Panc1 (cell line): Measurements from ENCODE around the gene TMEM109. TPM values are rescaled to one million over a fixed set of nuclear protein-coding genes. Genes with fewer than 3 reads are reported as not detected.

ENCODE experiments used
- ATAC-seq: fragments of 200-7000 bp; cut with Tn5 transposase; 2 replicates; pipeline ENCODE4 v1.9.1; 2020; ENCODE audit warnings: mild to moderate bottlenecking, moderate library complexity
- BruUV-seq: library from RNA; stranded (reverse); fragments of 400-500 nt; replicated peaks from 2 replicates; lab custom pipeline; 2021; lab: Mats Ljungman, UMichigan
- CTCF ChIA-PET: fragments of 300-600 bp; sonication (Branson Sonifier 250); formaldehyde crosslinking; loops from one replicate; lab custom pipeline; 2022; ENCODE audit warnings: antibody characterized with exemption; lab: Charles Lee
- POLR2A ChIA-PET: fragments of 300-600 bp; sonication (Branson Sonifier 250); formaldehyde crosslinking; loops from one replicate; lab custom pipeline; 2022; ENCODE audit warnings: antibody characterized with exemption; lab: Charles Lee
- DNase-seq: peaks from one replicate; pipeline ENCODE4 v3.0.0-alpha.2; 2010; ENCODE audit warnings: low read depth, low spot score
- H3K27ac ChIP-seq: 2 replicates; pipeline ENCODE4 v1.5.1; 2011; ENCODE audit warnings: mild to moderate bottlenecking, low read length, inconsistent platforms
- H3K27me3 ChIP-seq: fragments of 200-500 bp; sonication (Bioruptor generic); 2 replicates; pipeline ENCODE4 v1.6.0; 2014; ENCODE audit warnings: low read length, inconsistent platforms; ENCODE audit not compliant: control insufficient read depth, insufficient read depth
- H3K36me3 ChIP-seq: fragments of 200-500 bp; sonication (Bioruptor generic); 2 replicates; pipeline ENCODE4 v1.5.1; 2014; ENCODE audit warnings: inconsistent platforms, mild to moderate bottlenecking, low read length, moderate library complexity; ENCODE audit not compliant: control insufficient read depth, insufficient read depth
- H3K4me1 ChIP-seq: 2 replicates; pipeline ENCODE4 v1.5.1; 2011; ENCODE audit warnings: inconsistent platforms, mild to moderate bottlenecking, low read length, moderate library complexity; ENCODE audit not compliant: control insufficient read depth, insufficient read depth
- H3K4me3 ChIP-seq, 2 experiments: 2 replicates each; pipeline ENCODE4 v1.5.1; 2011 to 2012; ENCODE audit warnings: low read depth in 2 of 2, low read length in 2 of 2, mild to moderate bottlenecking in 2 of 2, inconsistent platforms in 1 of 2, moderate library complexity in 1 of 2
- H3K9me3 ChIP-seq: fragments of 200-500 bp; sonication (Bioruptor generic); 2 replicates; pipeline ENCODE4 v1.5.1; 2014; ENCODE audit warnings: low read depth, mild to moderate bottlenecking, inconsistent platforms, low read length, moderate library complexity; ENCODE audit not compliant: control insufficient read depth, insufficient read depth
- POLR2AphosphoS5 ChIP-seq: IDR thresholded peaks from 2 replicates; pipeline ENCODE4 v1.6.1; 2012; ENCODE audit warnings: mild to moderate bottlenecking, low read depth, low read length, moderate library complexity
- SIN3A ChIP-seq: IDR thresholded peaks from 2 replicates; pipeline ENCODE4 v1.6.1; 2012; ENCODE audit warnings: low read depth, mild to moderate bottlenecking, low read length, moderate library complexity, borderline replicate concordance; ENCODE audit not compliant: insufficient read depth
- TCF7L2 ChIP-seq: IDR thresholded peaks from 2 replicates; pipeline ENCODE4 v1.6.1; 2011; ENCODE audit warnings: mild to moderate bottlenecking, low read depth, low read length, inconsistent platforms
- in situ Hi-C: cut with HindIII; loops from 2 replicates; pipeline ENCODE4 v1.10.0; 2016; ENCODE audit warnings: low sequenced_read_pairs, low pct_unique_long_range_greater_than_20kb
- intact Hi-C: fragments of 100-400 bp; cut with micrococcal nuclease; formaldehyde crosslinking; loops from one replicate; pipeline ENCODE4 v1.10.0; 2022; ENCODE audit not compliant: unreplicated experiment
- total RNA-seq: library from RNA; stranded (reverse); gene quantifications from one replicate; pipeline ENCODE4 v1.2.1, GENCODE V29; 2021; ENCODE audit not compliant: unreplicated experiment
- TF ChIP-seq, protein P1 (sequence below): fragments of 450-650 bp; IDR thresholded peaks from 2 replicates; pipeline ENCODE4 v1.5.1; 2017; ENCODE audit warnings: mild to moderate bottlenecking
- TF ChIP-seq, protein P2 (sequence below), 2 experiments: IDR thresholded peaks; 2 replicates each; pipeline ENCODE4 v1.6.1; 2011 to 2012; ENCODE audit warnings: low read depth in 2 of 2, control low read depth in 1 of 2, low read length in 1 of 2, mild to moderate bottlenecking in 1 of 2, moderate library complexity in 1 of 2; ENCODE audit not compliant: insufficient read depth in 1 of 2

The TMEM109 gene
- total RNA-seq, 1 experiment from 2014 or later: 91.8 TPM

DNA sequence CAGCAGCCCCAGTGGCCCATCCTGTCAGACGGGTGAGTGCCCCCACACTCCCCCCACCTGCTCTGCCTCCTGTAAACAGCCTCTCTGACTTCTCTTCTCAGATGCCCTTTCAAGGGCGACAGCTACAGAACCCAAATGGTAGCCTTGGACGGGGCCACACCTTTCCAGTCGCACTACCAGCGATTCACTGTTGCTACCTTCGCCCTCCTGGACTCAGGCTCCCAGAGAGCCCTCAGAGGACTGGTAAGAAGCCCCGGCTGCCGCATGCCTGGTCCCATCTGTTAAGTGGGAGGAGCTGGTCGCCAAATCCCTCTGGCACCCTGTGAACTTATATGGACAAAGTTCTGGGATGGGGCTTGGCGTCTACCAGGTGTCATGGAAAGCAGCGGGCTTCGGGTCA lies 40.4 kb upstream of the TMEM109 start:
- in situ Hi-C loops: no loop called here
- H3K4me1 ChIP-seq: no peaks in the 10 kb centered on the region
- BruUV-seq: no TSS peak
- DNase-seq (no peak), ATAC-seq (no peak)
- H3K36me3 ChIP-seq: no peaks in the 10 kb centered on the region
- intact Hi-C loops: no loop called here
- TF ChIP-seq POLR2AphosphoS5 (no peak), SIN3A (no peak), TCF7L2 (no peak)
- TF ChIP-seq, protein P1, sequence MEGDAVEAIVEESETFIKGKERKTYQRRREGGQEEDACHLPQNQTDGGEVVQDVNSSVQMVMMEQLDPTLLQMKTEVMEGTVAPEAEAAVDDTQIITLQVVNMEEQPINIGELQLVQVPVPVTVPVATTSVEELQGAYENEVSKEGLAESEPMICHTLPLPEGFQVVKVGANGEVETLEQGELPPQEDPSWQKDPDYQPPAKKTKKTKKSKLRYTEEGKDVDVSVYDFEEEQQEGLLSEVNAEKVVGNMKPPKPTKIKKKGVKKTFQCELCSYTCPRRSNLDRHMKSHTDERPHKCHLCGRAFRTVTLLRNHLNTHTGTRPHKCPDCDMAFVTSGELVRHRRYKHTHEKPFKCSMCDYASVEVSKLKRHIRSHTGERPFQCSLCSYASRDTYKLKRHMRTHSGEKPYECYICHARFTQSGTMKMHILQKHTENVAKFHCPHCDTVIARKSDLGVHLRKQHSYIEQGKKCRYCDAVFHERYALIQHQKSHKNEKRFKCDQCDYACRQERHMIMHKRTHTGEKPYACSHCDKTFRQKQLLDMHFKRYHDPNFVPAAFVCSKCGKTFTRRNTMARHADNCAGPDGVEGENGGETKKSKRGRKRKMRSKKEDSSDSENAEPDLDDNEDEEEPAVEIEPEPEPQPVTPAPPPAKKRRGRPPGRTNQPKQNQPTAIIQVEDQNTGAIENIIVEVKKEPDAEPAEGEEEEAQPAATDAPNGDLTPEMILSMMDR: no peak
- TF ChIP-seq, protein P2, sequence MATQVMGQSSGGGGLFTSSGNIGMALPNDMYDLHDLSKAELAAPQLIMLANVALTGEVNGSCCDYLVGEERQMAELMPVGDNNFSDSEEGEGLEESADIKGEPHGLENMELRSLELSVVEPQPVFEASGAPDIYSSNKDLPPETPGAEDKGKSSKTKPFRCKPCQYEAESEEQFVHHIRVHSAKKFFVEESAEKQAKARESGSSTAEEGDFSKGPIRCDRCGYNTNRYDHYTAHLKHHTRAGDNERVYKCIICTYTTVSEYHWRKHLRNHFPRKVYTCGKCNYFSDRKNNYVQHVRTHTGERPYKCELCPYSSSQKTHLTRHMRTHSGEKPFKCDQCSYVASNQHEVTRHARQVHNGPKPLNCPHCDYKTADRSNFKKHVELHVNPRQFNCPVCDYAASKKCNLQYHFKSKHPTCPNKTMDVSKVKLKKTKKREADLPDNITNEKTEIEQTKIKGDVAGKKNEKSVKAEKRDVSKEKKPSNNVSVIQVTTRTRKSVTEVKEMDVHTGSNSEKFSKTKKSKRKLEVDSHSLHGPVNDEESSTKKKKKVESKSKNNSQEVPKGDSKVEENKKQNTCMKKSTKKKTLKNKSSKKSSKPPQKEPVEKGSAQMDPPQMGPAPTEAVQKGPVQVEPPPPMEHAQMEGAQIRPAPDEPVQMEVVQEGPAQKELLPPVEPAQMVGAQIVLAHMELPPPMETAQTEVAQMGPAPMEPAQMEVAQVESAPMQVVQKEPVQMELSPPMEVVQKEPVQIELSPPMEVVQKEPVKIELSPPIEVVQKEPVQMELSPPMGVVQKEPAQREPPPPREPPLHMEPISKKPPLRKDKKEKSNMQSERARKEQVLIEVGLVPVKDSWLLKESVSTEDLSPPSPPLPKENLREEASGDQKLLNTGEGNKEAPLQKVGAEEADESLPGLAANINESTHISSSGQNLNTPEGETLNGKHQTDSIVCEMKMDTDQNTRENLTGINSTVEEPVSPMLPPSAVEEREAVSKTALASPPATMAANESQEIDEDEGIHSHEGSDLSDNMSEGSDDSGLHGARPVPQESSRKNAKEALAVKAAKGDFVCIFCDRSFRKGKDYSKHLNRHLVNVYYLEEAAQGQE (IDR thresholded peaks at IDR 0.05; ENCODE audit: insufficient read depth in 1 of 2, low read depth in 2 of 2, low read length in 1 of 2): no peak
- H3K27me3 ChIP-seq: no peaks in the 10 kb centered on the region
- CTCF ChIA-PET: no interaction called here
- no peak overlapping the region for H3K27ac ChIP-seq
- POLR2A ChIA-PET: interaction anchor here (0.7 kb wide), 1 partner anchor 35 kb away, joined by 3 read pairs; no protein-coding TSS in a partner anchor
- H3K9me3 ChIP-seq: no peaks in the 10 kb centered on the region
- H3K4me3 ChIP-seq: no peak overlapping the region

DNA sequence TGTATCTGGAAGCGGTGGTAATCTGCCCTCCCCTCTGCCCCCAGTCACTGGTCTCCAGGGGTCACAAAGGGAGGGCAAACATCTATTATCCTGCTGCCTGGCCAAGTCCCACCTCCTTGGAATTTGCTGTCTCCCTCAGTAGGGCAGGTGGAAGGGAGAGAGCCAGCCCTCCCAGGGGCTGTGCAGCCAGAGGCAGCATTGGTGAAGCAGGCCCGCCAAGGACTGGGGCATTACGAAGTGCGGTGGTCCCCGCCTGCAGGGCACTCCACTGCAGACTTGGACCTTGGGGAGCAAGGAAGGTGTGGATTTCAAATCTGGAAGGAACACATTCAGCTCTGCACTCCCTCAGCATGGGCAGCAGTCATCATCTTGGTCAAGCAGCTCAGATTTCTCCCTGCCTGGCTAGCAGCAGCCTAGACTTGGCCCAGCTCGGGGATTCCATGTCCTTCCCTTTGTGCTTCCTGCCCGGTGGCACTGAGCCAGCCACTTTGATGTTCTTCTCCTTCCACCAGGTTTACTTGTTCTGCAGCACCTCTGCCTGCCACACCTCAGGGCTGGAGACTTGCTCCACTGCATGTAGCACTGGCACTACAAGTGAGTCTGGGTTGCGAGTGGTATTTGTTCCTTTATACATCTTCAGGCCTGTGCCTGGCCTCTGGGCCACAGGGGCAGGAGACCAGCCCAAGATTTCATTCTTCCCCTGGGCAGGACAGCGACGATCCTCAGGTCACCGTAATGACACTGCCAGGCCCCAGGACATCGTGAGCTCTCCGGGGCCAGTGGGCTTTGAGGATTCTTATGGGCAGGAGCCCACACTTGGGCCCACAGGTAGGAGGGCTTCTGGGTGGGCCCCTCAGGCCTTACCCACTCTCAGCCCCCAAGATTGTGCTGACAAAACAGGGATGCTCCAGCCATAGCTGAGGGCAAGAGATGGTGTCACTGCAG lies 39.3 kb upstream of the TMEM109 start:
- intact Hi-C loops (no loop called here), in situ Hi-C loops (no loop called here)
- TF ChIP-seq, protein P2 (IDR thresholded peaks at IDR 0.05; ENCODE audit: insufficient read depth in 1 of 2, low read depth in 2 of 2, low read length in 1 of 2): no peak
- H3K4me1 ChIP-seq: no peaks in the 10 kb centered on the region
- no peaks in the 10 kb centered on the region for H3K36me3 ChIP-seq
- ATAC-seq: no peak
- H3K27me3 ChIP-seq: no peaks in the 10 kb centered on the region
- no peak overlapping the region for H3K27ac ChIP-seq
- no peak overlapping the region for H3K4me3 ChIP-seq
- DNase-seq: no peak
- BruUV-seq: no TSS peak
- POLR2A ChIA-PET: no interaction called here
- no peaks in the 10 kb centered on the region for H3K9me3 ChIP-seq
- CTCF ChIA-PET: no interaction called here
